Loucy (cell line): ENCODE measurements around the gene ARSH.
"Not testable (repeated sequence)": the region's sequence is repeated elsewhere in the genome, so short reads cannot be mapped to it uniquely, and the experiment has no call there.

Experiments used
- H2AFZ ChIP-seq: fragments of 200-600 bp; sonication (generic); 2 replicates; pipeline ENCODE4 v1.6.0; 2016; ENCODE audit warnings: antibody characterized with exemption, mild to moderate bottlenecking, low read length, moderate library complexity
- H3F3A ChIP-seq: fragments of 200-600 bp; 2 replicates; pipeline ENCODE4 v1.6.0; 2016; ENCODE audit warnings: antibody characterized with exemption, low read depth, mild to moderate bottlenecking
- H3K27me3 ChIP-seq: fragments of 200-600 bp; sonication (generic); 2 replicates; pipeline ENCODE4 v1.6.1; 2014; ENCODE audit warnings: low read length, mild to moderate bottlenecking; ENCODE audit not compliant: insufficient read depth, poor library complexity, severe bottlenecking
- H3K36me3 ChIP-seq: fragments of 200-600 bp; sonication (generic); 2 replicates; pipeline ENCODE4 v1.6.1; 2016; ENCODE audit warnings: low read length; ENCODE audit not compliant: insufficient read depth
- H3K4me1 ChIP-seq: fragments of 200-600 bp; sonication (generic); 2 replicates; pipeline ENCODE4 v1.5.1; 2014; ENCODE audit warnings: low read length, mild to moderate bottlenecking; ENCODE audit not compliant: insufficient read depth, poor library complexity, severe bottlenecking
- H3K4me2 ChIP-seq: fragments of 200-600 bp; sonication (generic); 2 replicates; pipeline ENCODE4 v1.6.0; 2014; ENCODE audit warnings: antibody characterized with exemption, low read length, low read depth, mild to moderate bottlenecking; ENCODE audit not compliant: poor library complexity, severe bottlenecking
- H3K4me3 ChIP-seq: fragments of 200-600 bp; sonication (generic); 2 replicates; pipeline ENCODE4 v1.5.1; 2014; ENCODE audit warnings: low read length, mild to moderate bottlenecking, mixed read lengths; ENCODE audit not compliant: poor library complexity, severe bottlenecking
- H3K79me2 ChIP-seq: fragments of 200-600 bp; sonication (generic); 2 replicates; pipeline ENCODE4 v1.6.1; 2014; ENCODE audit warnings: low read length; ENCODE audit not compliant: insufficient read depth
- H3K9ac ChIP-seq: fragments of 200-600 bp; sonication (generic); 2 replicates; pipeline ENCODE4 v1.6.0; 2014; ENCODE audit warnings: mild to moderate bottlenecking, low read depth, low read length, moderate library complexity; ENCODE audit not compliant: poor library complexity, severe bottlenecking
- H3K9me2 ChIP-seq: fragments of 200-600 bp; sonication (generic); replicated peaks from 2 replicates; pipeline ENCODE4 v1.6.1; 2016; ENCODE audit warnings: low read depth, low read length, mixed read lengths
- H3K9me3 ChIP-seq: fragments of 200-600 bp; sonication (generic); 2 replicates; pipeline ENCODE4 v1.6.1; 2014; ENCODE audit warnings: mild to moderate bottlenecking, antibody characterized with exemption, low read length, low read depth; ENCODE audit not compliant: insufficient read depth
- H4K20me1 ChIP-seq: fragments of 200-600 bp; sonication (generic); 2 replicates; pipeline ENCODE4 v1.6.0; 2014; ENCODE audit warnings: antibody characterized with exemption, low read length, mild to moderate bottlenecking; ENCODE audit not compliant: insufficient read depth, poor library complexity, severe bottlenecking
- EZH2phosphoT487 ChIP-seq: fragments of 200-600 bp; IDR thresholded peaks from 2 replicates; pipeline ENCODE4 v1.6.1; 2018; ENCODE audit warnings: antibody characterized with exemption, mild to moderate bottlenecking, moderate library complexity, borderline replicate concordance
- TF ChIP-seq, protein P1 (sequence below): fragments of 200-600 bp; sonication (generic); conservative IDR thresholded peaks from 2 replicates; pipeline ENCODE4 v1.5.1; 2014; ENCODE audit warnings: mild to moderate bottlenecking, antibody characterized with exemption, low read length

ARSH gene

DNA sequence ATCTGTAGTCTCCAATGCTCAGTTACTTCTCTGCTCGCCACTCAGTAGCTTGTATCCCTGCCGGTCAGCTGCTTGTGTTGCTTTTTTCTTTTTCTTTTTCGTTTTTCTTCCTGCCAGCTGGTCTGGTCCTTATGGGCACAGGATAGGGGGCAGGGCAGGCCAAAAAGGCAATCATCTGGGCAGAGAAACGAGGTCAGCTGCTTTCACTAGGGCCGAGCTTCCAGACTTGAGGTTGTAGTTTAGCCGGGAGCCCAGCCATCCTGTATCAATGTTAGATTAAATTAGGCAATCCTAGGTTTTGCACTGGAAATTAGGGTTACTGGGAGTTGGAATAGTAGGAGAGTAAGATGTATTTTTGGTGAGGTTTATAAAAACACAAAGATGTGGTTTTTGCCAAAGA, 38.3 kb downstream of the ARSH start:
- H3K9ac ChIP-seq = no peak overlapping the region
- no peaks in the 10 kb centered on the region for H3K27me3 ChIP-seq
- H3F3A ChIP-seq = no peaks in the 10 kb centered on the region
- H3K4me3 ChIP-seq = no peak overlapping the region
- H3K4me2 ChIP-seq = no peak overlapping the region
- no peak overlapping the region for H2AFZ ChIP-seq
- TF ChIP-seq EZH2phosphoT487 = no peak
- TF ChIP-seq, protein P1, sequence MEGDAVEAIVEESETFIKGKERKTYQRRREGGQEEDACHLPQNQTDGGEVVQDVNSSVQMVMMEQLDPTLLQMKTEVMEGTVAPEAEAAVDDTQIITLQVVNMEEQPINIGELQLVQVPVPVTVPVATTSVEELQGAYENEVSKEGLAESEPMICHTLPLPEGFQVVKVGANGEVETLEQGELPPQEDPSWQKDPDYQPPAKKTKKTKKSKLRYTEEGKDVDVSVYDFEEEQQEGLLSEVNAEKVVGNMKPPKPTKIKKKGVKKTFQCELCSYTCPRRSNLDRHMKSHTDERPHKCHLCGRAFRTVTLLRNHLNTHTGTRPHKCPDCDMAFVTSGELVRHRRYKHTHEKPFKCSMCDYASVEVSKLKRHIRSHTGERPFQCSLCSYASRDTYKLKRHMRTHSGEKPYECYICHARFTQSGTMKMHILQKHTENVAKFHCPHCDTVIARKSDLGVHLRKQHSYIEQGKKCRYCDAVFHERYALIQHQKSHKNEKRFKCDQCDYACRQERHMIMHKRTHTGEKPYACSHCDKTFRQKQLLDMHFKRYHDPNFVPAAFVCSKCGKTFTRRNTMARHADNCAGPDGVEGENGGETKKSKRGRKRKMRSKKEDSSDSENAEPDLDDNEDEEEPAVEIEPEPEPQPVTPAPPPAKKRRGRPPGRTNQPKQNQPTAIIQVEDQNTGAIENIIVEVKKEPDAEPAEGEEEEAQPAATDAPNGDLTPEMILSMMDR = no peak
- H3K79me2 ChIP-seq = no peaks in the 10 kb centered on the region
- no peaks in the 10 kb centered on the region for H3K9me2 ChIP-seq
- no peaks in the 10 kb centered on the region for H4K20me1 ChIP-seq
- no peaks in the 10 kb centered on the region for H3K9me3 ChIP-seq
- no peaks in the 10 kb centered on the region for H3K4me1 ChIP-seq
- H3K36me3 ChIP-seq = no peaks in the 10 kb centered on the region

DNA sequence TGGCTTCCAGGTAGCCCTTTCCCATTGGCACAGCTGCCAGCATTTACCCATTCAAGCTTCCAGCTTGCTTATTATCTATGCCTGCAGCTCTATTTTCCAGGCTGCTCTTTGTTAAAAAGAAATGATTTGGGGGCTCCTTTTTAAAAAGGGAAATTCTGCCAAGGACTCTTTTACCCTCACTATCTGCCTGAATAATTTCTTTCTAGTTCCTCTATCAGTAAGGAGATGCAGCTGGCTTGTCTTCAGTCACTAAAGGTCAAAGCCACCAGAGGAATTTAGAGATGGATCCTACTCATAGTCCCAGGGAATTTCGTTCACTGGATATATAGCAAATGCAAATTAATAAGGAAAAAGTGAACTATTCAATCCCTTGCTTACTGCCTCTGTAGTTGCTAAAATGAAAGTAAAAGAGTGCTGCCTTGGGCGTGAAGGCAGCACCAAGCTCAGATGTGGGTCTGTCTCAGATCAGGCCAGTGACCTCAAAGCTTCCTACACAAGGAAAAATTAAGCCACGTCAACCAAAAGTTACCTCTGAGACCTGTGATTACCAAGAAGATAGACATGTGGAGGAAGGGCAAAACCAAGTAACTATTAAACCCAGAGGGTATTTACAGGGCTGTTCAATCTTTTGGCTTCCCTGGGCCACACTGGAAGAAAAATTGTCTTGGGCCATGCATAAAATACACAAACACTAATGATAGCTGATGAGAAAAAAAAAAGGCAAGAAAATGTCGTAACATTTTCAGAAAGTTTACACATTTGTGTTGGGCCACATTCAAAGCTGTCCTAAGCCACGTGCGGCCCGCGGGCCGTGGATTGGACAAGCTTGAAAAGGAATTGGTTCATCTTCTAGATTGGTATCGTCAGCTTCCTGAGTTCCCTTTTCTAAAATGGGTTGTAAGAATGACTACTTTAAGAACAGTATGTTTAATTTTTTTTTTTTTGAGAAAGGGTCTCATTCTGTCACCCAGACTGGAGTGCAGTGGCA, 40.2 kb downstream of the ARSH start:
- H3F3A ChIP-seq = no peaks in the 10 kb centered on the region
- TF ChIP-seq EZH2phosphoT487 = no peak
- TF ChIP-seq, protein P1 = no peak
- H2AFZ ChIP-seq = no peak overlapping the region
- H3K9me3 ChIP-seq = no peaks in the 10 kb centered on the region
- no peak overlapping the region for H3K9ac ChIP-seq
- H3K79me2 ChIP-seq = no peaks in the 10 kb centered on the region
- H4K20me1 ChIP-seq = no peaks in the 10 kb centered on the region
- H3K4me1 ChIP-seq = no peaks in the 10 kb centered on the region
- H3K27me3 ChIP-seq = no peaks in the 10 kb centered on the region
- no peaks in the 10 kb centered on the region for H3K9me2 ChIP-seq
- peak overlapping the region; percentile 21 for H3K4me3 ChIP-seq
- H3K36me3 ChIP-seq = no peaks in the 10 kb centered on the region
- no peak overlapping the region for H3K4me2 ChIP-seq

DNA sequence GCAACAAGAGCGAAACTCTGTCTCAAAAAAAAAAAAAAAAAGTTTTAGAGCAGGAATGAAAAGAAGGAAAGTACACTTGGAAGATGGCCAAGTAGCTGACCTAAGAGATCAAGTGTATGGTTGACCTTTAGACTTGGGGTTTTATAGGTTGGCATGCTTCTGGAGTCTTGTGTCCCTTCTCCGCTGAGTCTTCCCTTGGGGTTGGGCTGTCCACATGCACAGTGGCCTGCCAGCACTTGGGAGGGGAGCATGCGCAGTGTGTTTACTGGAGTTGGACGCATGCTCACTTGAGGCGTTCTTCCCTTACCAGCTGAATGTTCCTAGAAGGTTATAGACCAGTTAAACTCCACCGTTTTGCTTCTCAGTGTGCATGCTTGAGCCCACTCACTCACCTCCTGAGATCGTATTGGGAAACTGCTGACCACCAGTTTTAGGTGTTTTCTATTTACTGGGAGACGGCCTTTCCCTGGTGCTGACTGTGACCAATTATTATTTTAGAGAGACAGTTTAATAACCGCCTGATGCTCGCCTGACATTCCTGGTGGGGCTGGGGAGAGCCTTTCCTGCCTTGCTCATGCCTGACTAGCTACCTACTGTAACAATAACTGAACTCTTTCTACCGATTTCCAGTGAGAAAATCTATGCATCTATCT, 44.3 kb downstream of the ARSH start:
- H3F3A ChIP-seq, H3K27me3 ChIP-seq, H3K9ac ChIP-seq, H3K79me2 ChIP-seq, H3K36me3 ChIP-seq, H3K9me3 ChIP-seq, H3K9me2 ChIP-seq, H3K4me2 ChIP-seq, H3K4me3 ChIP-seq, H2AFZ ChIP-seq, H3K4me1 ChIP-seq, H4K20me1 ChIP-seq: not testable (repeated sequence)
